GM10266 (cell line): ENCODE results near the gene GPR15LG.

Experiments
- DNase-seq: peaks from one replicate; pipeline ENCODE4 v3.0.0; 2012; ENCODE audit errors: extremely low spot score
- TF ChIP-seq, protein P1 (sequence below): IDR thresholded peaks from 2 replicates; pipeline ENCODE4 v1.5.1; 2012; ENCODE audit warnings: mild to moderate bottlenecking, low read depth; ENCODE audit not compliant: control insufficient read depth, insufficient read depth; ENCODE audit errors: missing control alignments

The GPR15LG gene

DNA sequence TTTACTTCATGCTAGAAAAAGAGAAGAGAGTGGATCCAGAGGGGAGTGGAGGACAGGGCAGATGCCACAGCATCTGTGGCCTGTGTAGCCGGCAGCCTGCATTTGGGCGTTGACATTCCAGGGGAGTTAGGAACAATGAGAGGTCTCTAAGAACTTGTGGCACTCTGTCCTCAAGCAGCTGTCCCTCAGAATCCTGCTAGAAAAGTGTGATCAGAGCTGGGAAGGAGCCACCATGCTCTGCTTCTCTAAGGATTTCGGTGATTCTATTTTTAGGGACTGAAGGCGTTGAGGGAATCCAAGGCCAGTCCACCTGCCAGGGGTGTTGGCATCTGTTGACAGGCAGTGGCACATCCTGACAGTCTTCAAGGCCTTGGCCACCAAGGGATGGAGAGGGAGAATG is 44.1 kb downstream of the GPR15LG start:
- TF ChIP-seq, protein P1, sequence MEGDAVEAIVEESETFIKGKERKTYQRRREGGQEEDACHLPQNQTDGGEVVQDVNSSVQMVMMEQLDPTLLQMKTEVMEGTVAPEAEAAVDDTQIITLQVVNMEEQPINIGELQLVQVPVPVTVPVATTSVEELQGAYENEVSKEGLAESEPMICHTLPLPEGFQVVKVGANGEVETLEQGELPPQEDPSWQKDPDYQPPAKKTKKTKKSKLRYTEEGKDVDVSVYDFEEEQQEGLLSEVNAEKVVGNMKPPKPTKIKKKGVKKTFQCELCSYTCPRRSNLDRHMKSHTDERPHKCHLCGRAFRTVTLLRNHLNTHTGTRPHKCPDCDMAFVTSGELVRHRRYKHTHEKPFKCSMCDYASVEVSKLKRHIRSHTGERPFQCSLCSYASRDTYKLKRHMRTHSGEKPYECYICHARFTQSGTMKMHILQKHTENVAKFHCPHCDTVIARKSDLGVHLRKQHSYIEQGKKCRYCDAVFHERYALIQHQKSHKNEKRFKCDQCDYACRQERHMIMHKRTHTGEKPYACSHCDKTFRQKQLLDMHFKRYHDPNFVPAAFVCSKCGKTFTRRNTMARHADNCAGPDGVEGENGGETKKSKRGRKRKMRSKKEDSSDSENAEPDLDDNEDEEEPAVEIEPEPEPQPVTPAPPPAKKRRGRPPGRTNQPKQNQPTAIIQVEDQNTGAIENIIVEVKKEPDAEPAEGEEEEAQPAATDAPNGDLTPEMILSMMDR, result no peak
- no peak for DNase-seq

DNA sequence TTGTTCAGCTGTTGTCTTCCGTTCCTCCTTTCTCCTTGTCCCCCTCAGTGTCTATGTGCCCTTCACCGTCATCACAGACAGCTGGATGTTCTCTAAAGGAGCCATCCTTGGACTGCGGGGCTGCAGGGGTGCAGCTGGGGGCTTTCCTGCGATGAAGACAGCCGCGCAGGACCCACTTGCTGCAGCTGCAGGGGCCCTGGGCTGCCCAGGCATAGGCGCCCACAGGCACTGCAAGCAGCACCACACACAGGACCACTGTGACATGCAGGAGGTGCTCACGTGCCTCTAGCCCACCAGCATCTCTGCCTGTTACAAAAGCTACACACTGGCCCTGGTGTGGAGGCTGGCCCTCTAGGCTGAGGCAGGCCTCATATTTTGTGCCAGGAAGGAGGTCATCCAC is 48.3 kb downstream of the GPR15LG start:
- DNase-seq, result no peak
- TF ChIP-seq, protein P1, result no peak

DNA sequence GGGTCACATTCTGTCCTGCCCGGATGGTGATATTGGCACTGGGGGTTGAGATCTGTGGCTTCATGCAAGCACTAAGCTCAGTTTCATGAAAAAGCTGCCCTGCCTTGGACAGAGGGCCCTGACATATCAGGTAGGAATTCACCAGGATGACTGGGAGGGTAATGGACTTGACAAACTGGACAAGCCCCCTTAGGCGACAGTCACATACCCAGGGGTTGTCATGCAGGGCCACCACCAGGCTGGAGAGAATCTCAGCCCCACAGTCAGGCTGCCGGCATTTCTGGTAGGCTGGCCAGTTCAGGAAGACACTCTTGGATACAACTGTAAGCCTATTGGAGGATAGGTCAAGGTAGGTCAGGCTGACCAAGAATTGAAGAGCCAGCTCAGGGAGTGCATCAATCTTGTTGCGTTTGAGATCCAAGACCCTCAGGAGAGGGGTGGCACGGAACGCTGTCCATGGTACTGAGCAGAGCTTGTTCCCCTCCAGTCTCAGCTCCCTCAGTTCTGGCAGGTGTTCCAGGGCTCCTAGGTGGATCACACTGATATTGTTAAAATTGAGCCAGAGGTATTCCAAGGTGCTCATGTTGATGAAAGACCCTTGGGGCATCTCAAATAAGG is 50.9 kb downstream of the GPR15LG start:
- no peak for DNase-seq
- TF ChIP-seq, protein P1, result no peak

- no peak for DNase-seq
- TF ChIP-seq, protein P1, result no peak
Observed at GRCh38 chr10:84225427-84226173, 52.0 kb downstream of the GPR15LG start, which contains the start of gene LRIT2. Gene LRIT2 (minus strand): TSS chr10:84225544. CDS start chr10:84225520, 24 bp downstream.

DNA sequence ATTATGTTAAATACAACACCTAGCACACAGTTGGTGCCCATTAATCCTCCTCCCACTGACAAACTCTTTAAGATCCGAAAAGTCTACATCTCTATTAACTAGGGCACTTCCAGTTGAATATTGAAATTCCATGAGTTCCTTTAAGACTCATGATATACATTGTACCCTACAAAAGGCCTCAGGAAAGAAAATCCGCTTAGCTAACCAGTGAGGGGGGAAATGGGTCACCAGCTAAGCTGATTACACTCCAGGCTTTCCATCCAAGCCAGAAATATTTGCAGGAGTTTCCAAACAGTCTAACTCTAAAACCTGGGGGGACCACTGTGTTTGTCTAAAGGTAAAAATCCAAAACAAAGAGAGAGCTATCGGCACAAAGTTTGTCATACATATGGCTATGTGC is 53.0 kb downstream of the GPR15LG start:
- DNase-seq, result no peak
- TF ChIP-seq, protein P1, result no peak

DNA sequence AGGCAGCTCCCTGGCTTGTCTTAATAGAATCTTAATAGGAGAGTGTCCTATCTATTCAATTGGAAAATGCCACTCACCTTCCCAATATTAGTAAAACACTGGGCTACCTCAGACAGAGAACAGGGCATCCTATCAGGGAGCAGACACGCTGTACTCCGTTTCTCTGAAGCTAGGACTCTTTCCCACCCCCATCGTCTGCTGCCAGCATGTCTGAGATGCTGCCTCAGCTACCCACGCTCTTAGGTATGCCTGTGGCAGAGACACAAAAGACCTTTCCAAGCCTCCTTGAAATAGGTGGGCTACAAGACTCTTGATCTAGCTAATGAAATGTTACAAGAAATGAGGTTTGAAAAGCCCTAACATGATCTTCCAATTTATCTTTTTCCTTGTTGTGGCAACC is 54.2 kb downstream of the GPR15LG start:
- TF ChIP-seq, protein P1, result no peak
- DNase-seq, result no peak

DNA sequence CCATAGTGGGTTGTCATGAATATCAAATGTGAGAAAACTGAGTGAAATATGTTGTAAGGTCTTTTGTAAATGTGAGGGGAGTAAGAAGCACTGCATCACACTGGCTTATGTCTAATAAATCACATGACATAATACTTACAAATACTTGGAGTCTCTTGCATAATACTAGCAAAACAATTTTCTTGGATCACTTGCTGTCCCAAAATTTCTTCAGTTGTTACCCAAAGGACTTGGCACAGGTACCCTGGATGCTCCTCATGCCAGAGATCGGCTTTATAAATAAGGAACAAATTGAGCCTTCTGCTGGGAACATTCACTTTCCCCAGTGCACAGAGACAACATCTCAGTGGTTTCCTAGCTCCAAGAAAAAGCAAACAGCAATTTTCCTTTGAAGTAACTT is 56.8 kb downstream of the GPR15LG start:
- no peak for DNase-seq
- TF ChIP-seq, protein P1, result no peak
